ENCODE data around the gene MMP24OS.
A peak's percentile ranks its signal among the peaks of the same experiment; 100 is the strongest.

Gene MMP24OS

DNA sequence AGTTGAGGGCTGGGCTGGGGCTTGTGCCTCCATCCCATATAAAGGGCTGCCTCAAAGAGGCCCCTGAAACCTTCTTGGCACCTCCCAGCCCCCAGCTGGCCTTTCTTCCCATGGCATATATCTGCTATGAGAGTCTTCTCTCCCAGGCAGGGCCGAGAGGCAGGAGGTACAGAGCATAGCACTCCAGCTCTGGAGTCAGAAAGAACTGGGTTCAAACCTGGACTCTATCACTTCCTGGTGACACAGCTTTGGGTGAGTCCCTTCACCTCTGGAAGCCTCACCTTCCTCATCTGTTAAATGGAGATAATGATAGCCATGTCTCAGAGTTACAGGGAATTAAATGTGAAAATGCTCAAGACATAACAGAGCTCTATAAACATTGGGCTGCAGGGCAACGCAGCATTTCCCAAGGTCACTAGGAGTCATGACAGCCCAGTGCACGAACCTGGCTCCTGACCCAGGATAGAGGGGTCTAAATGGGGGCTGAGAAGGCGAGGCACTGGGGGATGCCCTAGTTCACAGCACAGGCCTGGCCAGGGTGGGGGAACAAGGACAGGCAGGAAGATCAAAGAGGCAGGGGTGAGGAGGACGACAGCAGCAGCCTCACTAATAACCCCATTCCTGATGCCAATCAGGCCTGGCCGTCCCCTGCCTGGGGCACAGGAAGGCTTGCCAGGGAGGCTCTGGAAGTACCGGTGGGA, 12.4 kb upstream of the MMP24OS start:
- DNase-seq = no peak

DNA sequence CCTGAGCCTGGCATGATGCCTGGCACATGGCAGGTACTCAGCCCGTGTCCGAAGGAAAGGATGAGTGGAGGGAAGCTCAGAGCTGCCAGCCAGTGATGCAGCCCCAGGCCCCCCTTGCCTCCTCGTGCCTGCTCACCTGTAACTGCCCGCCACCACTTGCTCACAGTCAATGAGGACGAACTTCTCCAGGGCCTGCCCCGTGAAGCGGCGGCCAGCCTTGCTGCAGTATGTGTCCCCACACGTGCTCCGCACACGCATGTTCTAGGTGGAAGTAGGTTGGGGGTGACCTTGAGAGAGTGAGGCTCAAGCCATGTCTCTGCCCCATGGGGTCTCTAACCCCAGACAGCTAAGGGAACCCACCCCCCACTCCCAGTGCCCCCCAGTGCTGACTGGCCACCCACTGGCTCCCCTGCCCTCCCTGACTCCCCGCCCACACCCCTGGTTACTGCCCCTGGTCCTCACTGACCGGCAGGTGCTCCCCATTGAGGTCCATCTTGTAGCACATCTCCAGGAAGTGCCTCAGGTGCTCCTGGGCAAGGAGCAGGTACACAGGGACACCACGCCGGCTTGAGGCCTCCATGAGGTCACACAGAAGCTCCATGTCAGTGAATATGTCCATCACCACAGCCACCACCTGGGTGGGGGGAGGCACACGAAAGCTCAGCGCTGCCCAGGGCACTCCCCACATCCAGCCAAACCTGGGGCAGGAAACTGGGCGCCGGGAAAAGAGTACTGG, 10.6 kb upstream of the MMP24OS start:
- no peak for DNase-seq

DNA sequence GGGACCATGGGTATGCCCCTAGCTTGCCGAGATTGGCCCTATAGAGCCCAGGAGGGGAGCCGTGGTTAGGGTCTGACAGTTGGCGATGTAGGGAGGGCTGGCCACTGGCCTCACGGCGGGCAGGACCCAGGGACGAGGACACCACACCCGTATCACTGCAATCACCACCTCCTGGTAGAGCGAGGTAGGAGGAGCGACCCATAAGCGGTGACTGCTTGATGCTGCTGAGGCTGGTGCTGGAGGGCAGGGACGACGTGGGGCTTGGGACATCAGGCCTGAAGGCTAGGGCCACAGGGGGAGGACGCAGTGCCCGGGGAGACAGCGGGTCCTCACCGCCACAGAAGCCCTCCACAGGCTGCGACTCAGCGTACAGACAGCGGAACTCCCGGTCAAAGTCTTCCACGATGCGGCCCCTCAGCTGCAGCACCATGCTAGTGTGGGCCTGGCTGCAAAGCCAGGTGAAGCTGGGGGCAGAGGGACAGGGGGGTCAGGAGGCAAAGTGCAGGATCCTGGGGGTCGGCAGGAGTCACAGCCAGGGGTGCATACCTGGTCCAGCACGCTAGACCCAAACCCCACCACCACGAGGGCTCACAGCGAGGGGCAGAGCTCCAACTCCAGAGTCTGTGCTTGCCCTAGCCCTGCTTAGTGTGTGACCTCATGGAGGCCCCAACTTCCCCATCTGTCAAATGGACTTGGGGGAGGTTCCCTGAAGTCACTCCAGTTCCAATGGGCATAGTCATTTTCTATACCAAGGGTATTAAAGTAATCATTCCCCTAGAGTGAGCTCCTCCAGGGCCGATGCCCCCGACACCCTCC, 9.8 kb upstream of the MMP24OS start:
- no peak for DNase-seq

DNA sequence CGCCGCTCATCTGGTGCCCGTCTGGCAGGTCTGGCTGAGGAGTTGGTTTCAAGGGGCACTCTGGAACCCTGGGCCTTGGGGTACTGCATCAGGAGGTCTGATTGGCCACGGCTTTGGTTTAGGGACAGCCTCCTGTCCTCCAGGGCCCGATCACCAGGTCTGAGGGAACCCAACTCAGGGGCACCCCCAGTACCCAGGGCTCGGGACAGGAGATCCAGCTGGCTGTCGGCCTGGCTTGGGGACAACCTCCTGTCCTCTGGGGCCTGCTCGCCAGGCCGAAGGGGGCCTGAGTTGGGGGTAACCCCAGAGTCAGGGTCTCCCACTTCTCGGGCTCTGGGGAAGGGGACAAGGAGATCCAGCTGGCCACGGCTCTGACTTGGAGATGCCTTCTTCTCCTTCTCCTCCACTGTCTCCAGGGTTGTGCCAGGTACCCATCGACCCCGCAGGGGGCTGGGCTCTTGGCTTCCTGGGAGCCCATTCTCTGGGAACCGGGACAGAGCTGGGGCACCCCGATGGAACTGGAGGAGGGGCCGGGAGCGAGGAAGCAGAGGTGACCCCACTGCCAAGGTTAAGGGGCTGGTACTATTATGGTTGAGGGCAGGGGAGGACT, 9.1 kb upstream of the MMP24OS start:
- DNase-seq = no peak

DNA sequence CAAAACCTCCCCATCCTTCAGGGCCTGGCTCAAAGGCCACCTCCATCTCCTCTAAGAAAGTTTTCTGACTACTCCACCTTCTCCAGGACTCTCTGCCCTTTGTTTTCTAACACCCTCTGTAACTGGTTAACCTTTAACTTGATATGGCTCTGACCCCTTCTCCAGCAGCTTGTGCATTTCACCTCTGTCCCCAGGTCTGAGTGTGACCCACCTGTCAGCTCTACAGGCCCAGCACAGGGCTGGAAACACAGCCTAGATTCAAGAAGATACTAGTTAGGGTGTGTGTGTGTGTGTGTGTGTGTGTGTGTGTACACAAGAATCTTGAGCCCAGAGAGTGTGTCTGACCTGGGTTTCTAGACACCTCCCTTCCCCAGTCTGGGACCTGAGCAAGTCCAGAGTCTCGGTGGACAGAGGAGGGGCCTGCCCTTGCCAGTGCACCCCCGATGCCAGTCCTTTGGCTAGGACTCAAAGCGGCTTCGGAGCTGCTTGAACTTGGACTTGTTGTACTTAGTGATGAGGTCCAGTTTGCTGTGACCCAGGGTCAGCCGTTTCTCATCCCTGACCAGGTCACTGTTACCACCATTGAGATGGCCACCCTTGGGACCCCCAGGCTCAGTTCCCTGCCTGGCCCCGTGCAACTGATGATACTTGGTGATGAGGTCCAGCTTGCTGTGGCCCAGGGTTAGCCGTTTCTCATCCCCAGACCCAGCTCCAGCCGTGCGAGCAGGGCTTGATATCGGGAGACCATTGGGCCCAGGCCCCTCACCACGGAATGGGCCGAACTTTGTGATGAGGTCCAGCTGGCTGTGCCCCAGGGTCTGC, 8.4 kb upstream of the MMP24OS start:
- no peak for DNase-seq

DNA sequence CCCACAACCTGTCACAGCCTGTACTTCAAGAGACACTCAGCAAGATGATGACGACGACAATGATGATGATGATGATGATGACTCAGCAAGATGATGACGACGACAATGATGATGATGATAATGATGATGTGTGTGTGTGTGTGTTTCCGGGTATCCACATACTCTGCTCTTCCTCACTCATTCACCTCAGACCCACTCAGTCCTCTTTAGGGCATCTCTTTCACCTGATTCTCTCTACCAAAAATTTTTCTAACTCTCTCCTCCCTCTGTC, 7.8 kb upstream of the MMP24OS start:
- no peak for DNase-seq

DNA sequence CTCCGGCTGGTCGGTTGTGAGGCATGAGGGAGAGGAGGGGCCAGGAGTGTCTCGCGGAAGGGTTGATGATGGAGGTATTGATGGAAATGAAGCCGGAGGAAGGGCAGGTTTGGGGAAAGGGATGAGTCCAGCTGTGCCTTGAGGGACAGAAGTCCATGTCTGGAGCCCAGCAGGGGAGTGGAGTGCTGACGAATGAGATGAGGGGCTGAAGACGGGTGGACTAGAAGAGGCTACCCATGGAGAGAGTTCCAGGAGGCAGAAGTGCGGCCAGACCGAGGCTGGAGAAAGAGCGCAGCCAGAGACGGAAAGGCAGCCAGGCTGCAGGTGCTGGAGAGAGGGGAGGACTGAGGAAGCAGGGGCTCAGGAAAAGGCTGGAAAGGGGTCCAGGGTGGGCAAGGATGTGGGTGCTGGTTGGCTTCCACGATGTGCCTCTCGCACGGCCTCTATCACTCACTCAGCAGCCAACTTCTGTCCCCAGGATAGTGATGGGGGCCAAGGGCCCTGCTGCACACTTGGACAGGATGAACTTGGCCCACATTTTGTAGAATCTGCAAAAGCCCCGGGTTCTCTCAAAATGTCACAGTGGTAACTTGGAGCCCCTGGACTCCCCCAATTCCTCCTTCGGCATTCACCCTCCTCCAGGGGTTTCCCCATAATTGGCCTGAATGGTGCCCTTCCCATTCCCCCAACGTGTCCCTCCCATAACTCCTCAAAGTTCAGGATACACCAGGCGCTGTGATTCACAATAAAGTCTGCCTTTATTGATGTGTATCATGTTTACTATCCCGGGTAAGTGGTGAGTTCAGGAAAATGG, 7.3 kb upstream of the MMP24OS start:
- DNase-seq = no peak

DNA sequence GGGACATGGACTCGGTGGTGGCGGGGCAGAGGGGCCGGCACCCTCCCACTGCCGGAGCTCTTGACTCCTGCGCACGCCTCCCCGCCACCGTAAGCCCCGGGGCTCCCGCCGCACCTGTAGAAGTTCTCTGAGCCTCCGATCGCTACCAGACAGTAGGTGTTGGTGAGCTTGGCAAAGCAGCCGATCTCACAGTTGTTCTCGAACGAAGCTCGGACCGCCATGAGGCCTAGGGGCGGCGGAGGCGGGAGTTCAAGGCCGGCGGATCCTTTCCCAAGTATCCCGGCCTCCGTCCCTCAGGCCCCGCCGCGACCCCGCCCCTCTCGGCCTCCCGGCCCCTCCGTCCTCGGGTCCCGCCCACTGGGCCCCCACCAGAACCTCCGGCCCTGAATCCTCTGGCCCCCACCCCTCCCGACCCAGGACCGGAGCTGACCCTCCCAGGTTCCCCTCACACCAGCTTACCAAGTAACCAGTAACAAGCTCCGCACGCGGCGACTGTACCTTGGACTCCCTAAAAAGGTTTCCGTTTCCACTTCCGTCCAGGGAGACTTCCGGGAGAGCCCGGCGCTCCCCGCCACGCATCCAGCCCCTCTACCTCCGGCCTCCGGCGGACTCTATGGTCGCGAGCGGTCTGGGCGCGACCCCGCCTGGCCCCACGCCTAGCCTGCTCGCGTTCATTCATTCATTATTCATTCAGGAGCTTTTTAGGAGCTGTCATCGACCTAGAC, 6.5 kb upstream of the MMP24OS start, which contains the start of gene EIF6:
Gene EIF6 (minus strand): TSS at position 506 of the 725 bp plus-strand sequence. CDS start 285 bp downstream, at position 221.
- DNase-seq = peak; percentile 64

DNA sequence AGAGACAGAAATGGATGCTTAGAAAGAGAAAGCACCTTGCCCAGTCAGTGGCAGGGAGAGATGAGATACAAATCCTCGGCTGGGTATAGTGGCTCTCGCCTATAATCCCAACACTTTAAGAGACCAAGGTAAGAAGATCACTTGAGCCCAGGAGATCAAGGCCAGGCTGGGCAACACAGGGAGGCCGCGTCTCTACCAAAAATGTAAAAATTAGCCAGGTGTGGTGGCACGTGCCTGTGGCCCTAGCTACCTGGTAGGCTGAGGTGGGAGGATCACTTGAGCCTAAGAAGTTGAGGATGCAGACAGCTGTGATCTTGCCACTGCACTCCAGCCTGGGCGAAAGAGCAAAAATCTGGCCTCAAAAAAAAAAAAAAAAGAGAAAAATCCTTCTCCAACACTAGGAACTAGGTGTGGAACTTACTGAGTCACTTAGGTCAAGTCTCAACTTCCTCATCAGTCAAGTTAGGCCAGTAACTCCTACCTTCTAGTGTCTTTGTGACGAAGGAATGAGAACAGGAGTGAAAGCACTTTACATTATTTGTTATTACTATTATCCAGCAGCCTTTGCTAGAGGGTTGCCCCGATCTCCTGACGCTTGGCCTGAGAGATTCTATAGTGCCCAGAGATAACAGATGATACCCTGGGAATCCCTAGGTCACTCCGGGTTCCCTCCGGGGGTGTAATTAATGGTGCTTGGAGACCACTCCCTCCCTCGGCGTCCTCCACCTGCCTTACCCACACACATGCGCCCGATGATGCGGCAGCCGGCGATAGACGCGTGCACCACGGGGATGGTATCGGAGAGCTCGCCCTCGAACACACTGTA, 5.7 kb upstream of the MMP24OS start:
- DNase-seq = no peak

DNA sequence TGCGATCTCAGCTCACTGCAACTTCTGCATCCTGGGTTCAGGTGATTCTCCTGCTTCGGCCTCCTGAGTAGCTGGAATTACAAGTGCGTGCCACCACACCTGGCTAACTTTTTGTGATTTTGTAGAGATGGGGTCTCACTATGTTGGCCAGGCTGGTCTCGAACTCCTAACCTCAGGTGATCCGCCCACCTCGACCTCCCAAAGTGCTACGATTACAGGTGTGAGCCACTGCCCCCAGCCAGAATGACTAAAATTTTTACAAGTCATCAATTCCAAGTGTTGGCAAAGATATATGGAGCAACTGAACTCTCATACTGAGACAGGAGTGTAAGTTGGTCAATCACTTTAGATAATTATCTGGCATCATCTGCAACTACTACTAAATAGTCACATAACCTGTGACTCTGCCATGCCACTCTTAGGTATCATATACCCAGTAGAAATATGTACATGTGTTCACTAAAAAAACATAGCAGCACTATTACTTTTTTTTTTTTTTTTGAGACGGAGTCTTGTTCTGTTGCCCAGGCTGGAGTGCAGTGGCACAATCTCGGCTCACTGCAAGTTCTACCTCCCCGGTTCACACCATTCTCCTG, 3.7 kb upstream of the MMP24OS start:
- DNase-seq = no peak

DNA sequence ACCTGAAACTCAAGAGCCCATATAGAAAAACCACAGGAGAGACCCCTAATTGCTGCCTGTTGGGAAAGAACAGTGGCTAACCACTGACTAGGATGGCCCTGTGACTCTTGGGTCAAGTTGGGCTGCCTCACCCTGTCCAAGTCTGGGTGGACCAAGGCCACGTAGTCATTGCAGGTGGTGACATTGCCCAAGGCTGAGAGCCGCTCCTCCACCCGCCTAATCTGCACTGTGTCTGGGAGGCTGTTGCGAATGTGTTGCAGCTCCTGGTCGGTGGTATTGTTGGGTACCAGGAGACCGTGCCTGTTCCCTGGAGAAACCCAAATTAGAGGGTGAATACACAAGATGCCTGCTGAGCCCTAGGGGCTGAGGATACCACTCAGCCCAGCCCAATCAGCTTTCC, 2.6 kb upstream of the MMP24OS start:
- DNase-seq = no peak

DNA sequence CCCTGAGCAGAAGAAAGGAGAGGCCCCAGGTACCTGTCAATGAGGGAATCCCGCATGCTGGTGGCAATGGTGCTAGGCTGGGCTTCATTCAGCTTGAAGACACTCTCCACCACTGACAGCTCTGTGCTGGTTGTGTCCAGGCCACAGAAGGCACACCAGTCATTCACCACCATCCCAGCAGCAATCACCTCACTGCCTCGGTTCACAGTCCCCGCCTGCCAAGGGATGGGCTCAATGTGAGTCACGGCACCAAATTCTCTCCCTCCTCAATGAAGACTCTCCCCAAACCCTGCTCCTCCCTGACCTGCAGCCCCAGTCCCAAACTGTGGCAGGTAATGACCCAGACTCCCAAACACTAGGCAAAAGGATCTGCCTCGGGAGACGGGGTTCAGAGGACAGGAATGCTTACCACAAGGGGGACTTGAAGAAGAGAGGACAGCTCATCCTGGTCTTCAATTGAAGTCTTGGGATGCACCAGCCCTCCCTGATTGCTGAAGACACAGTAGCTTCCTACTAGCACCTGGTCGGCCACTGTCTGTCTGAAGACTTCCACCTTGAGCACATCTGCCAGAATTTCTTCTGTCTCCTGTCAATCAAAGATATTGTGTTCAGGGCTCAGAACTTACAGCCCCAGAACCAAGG, 1.7 kb upstream of the MMP24OS start:
- DNase-seq = no peak

DNA sequence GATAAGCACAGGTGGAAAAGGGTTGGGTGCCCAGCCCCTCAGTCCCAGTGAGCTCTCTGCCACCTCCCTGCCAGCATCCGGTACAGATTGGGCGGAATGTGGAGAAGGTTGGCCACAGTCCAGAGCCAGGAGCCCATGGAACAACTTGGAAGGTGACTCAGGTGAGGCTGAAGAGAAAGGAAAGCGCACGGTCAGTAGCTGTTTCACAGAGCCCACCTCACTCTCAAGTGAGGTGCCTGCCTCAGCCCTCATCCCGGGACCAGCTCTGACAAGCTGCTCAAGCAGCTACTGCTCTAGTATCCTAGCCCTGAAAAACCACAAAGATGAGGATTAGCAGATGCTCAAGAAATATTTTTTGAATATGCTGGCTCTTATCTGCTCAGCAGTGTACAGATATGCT, 1.1 kb upstream of the MMP24OS start:
- DNase-seq = no peak

DNA sequence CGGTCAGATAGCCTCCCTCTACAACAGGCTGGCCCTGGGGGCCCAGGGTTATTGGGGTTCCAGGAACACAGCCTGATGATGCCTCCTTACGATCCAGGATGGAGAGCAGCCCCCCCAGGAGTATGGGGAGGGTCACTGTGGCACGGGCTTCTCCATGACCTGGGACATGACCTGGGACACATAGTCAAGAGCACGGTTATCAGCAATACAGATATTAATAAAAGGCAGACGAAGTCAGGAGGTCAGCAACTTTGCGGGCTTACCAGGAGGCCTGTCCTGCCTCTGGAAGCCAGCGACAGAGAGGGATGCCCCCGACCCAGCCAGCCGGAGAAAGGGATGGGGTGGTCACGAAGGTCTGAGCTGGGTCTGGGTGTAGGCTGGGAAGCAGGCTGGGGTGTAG, 795 bp downstream of the MMP24OS start:
- DNase-seq = no peak

DNA sequence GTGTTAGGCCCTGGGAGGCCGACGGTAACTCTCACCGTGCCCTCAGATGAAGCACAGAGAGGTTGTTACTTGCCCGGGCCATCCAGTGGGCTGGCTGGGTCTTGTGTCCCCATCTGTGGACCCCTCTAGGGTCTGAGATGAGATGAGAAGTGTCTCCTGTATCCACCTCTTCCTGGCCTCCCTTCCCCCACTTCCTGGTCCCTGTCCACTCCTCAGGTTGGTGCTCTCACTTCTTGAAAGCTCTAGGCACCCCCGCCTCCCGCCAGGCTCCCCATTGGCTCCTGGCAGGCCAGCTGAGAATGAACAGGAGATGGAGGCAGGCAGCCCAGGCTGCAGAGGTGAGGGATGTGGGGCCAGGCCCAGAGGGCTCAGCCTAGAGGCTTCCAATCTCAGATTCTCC, 1.5 kb downstream of the MMP24OS start:
- no peak for DNase-seq

DNA sequence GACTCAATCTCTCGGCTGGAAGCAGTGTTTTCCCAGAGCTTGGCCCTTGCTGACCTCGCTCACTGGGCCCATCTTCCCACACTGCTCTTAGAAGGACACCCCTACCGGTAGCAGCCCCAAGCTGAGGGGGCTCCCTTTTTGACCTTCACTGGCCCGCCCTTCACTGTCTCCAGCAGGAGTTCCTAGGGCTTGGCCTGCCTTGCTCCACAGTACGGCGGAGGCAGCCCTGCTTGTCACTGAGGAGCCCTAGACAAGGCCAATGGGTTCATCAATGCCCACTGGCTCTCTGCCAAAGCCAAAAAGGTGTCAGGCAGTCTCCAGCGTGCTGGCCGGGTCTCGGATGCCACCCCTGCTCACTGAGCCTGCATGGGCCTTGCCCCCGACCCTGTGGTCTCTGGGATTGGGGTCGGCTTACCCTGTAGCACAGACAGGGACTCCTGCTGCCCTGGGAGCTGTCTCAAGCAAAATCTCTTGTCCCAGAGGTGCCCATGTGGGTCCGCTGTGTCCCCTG, 2.1 kb downstream of the MMP24OS start:
- no peak for DNase-seq

DNA sequence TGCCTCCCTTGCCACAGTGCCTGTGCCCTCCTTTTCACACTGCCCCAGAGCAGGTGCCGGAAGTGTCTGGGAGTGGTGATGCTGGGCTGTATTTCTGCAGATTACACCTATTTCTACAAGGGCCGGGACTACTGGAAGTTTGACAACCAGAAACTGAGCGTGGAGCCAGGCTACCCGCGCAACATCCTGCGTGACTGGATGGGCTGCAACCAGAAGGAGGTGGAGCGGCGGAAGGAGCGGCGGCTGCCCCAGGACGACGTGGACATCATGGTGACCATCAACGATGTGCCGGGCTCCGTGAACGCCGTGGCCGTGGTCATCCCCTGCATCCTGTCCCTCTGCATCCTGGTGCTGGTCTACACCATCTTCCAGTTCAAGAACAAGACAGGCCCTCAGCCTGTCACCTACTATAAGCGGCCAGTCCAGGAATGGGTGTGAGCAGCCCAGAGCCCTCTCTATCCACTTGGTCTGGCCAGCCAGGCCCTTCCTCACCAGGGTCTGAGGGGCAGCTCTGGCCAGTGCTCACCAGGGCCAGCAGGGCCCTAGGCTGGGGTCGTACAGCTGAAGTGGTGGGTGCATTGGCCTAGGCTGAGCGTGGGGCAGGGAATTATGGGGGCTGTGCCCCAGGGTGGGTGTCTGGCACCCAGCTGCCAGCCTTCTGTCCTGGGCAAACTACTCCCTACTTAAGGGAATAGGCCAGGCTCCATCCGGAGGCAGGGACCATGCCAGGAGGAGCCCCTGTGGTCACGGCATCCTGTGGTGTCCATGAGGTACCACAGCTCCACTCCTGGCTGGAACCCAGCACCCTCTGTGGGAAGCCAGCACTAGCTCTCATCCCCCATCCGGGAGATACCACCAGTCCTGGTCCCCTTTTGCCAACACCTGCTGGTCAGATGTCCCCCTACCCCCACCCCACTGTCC, 3.5 kb downstream of the MMP24OS start:
- no peak for DNase-seq
